NCI-H1092 treated with DMSO at 0.1 percent for 48 hours (cell line): ENCODE measurements around the gene LDB1.

Experiments used
- DNase-seq: peaks from one replicate; lab custom pipeline; 2025; lab: John Stamatoyannopoulos, UW

Gene LDB1

DNA sequence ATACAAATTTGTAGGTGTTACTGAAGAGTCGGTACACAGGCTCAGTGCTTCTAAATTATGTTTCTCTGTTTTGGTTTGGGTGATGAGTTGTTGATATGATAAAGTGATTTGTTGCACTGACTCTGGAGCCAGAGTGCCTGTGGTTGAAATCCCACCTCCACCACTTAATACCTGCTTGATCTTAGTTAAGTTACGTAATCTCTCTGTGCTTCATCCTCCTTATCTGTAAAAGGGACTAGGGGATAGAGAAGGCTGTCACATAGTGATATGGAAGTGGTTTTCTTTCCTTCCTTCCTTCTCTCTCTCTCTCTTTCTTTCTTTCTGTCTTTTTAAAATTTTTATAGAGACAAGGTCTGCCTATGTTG is 55.7 kb downstream of the LDB1 start:
- DNase-seq = no peak

DNA sequence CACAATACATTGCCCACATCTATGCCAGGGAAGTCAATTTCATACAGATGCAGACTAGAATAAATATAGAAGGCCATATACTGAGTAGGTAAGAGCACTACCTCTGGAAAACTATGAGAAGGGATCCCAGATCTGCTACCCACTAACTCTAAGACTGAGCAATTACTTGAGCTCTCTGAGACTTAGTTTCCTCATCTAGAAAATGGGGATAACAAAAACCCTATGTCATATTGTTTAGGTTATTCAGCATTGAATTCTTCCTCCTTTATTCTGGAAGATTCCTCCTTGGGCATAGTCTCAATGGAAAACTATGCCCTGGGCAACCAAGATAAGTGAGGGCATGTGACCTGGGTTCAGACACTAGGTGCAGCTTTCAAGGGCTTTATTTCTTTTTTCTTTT is 60.2 kb downstream of the LDB1 start:
- no peak for DNase-seq
